WTC11 (cell line): ENCODE data around the gene ELP2. TPM values are rescaled to one million over a fixed set of nuclear protein-coding genes. Genes with fewer than 3 reads are reported as not detected.

Experiments used
- ATAC-seq: fragments of 200-7000 bp; cut with Tn5 transposase; 2 replicates; pipeline ENCODE4 v1.10.0; 2021; ENCODE audit warnings: mild to moderate bottlenecking, moderate library complexity
- CTCF ChIA-PET: fragments of 300-600 bp; sonication (Branson Sonifier 250); formaldehyde crosslinking; loops from one replicate; lab custom pipeline; 2021; ENCODE audit warnings: antibody characterized with exemption; lab: Charles Lee
- POLR2A ChIA-PET: fragments of 350-600 bp; sonication (Branson Sonifier 250); formaldehyde crosslinking; loops from one replicate; lab custom pipeline; 2021; ENCODE audit warnings: antibody characterized with exemption; lab: Charles Lee
- DNase-seq: peaks from one replicate; pipeline ENCODE4 v3.0.0; 2021; ENCODE audit warnings: low spot score
- H3K27ac Mint-ChIP-seq: 2 replicates; pipeline ENCODE4 v1.8.0; 2021; ENCODE audit warnings: mixed read lengths
- H3K27me3 Mint-ChIP-seq: 2 replicates; pipeline ENCODE4 v1.8.0; 2021; ENCODE audit warnings: low read depth, mild to moderate bottlenecking, moderate library complexity, mixed read lengths
- H3K36me3 Mint-ChIP-seq: 2 replicates; pipeline ENCODE4 v1.8.0; 2021; ENCODE audit warnings: mixed read lengths
- H3K4me1 Mint-ChIP-seq: 2 replicates; pipeline ENCODE4 v1.8.0; 2022; ENCODE audit warnings: mixed read lengths
- H3K4me3 Mint-ChIP-seq: 2 replicates; pipeline ENCODE4 v1.8.0; 2021; ENCODE audit warnings: mild to moderate bottlenecking, moderate library complexity, mixed read lengths
- H3K9me3 Mint-ChIP-seq: 2 replicates; pipeline ENCODE4 v1.8.0; 2021; ENCODE audit warnings: mixed read lengths
- AFF4 ChIP-seq: sonication (generic); formaldehyde crosslinking; IDR thresholded peaks from 2 replicates; pipeline ENCODE4 v1.8.1; 2023; ENCODE audit warnings: mild to moderate bottlenecking, missing genetic modification reagents, borderline replicate concordance
- CREB1 ChIP-seq: sonication (generic); formaldehyde crosslinking; IDR thresholded peaks from 2 replicates; pipeline ENCODE4 v1.8.0; 2023; ENCODE audit warnings: mild to moderate bottlenecking, missing genetic modification reagents
- ESRRA ChIP-seq: sonication (generic); formaldehyde crosslinking; IDR thresholded peaks from 2 replicates; pipeline ENCODE4 v1.8.1; 2022; ENCODE audit warnings: mild to moderate bottlenecking, missing genetic modification reagents, borderline replicate concordance
- FOXP1 ChIP-seq: sonication (generic); formaldehyde crosslinking; IDR thresholded peaks from 2 replicates; pipeline ENCODE4 v1.8.0; 2022; ENCODE audit warnings: missing genetic modification reagents, mild to moderate bottlenecking, moderate library complexity, borderline replicate concordance
- GRHL2 ChIP-seq: fragments of 250-450 bp; sonication (Bioruptor Pico); IDR thresholded peaks from 2 replicates; pipeline ENCODE4 v1.8.0; 2022; ENCODE audit warnings: mild to moderate bottlenecking, moderate library complexity; ENCODE audit not compliant: insufficient replicate concordance, severe bottlenecking
- GTF2I ChIP-seq: fragments of 250-450 bp; sonication (Bioruptor Pico); conservative IDR thresholded peaks from 2 replicates; pipeline ENCODE4 v1.4.0; 2021; ENCODE audit warnings: mild to moderate bottlenecking
- KAT7 ChIP-seq: sonication (generic); formaldehyde crosslinking; IDR thresholded peaks from 2 replicates; pipeline ENCODE4 v1.8.1; 2023; ENCODE audit warnings: missing genetic modification reagents, mild to moderate bottlenecking, borderline replicate concordance
- NR2C2 ChIP-seq: sonication (generic); formaldehyde crosslinking; IDR thresholded peaks from 2 replicates; pipeline ENCODE4 v1.8.0; 2022; ENCODE audit warnings: mild to moderate bottlenecking, missing genetic modification reagents
- RELA ChIP-seq: sonication (generic); formaldehyde crosslinking; IDR thresholded peaks from 2 replicates; pipeline ENCODE4 v1.8.1; 2022; ENCODE audit warnings: missing genetic modification reagents, mild to moderate bottlenecking, borderline replicate concordance
- RORB ChIP-seq: fragments of 250-450 bp; sonication (Bioruptor Pico); IDR thresholded peaks from 2 replicates; pipeline ENCODE4 v1.9.0; 2021; ENCODE audit warnings: mild to moderate bottlenecking
- SMAD3 ChIP-seq: sonication (generic); formaldehyde crosslinking; IDR thresholded peaks from 2 replicates; pipeline ENCODE4 v1.8.0; 2022; ENCODE audit warnings: missing genetic modification reagents, mild to moderate bottlenecking, borderline replicate concordance
- USF1 ChIP-seq: sonication (generic); formaldehyde crosslinking; IDR thresholded peaks from 2 replicates; pipeline ENCODE4 v1.8.0; 2022; ENCODE audit warnings: mild to moderate bottlenecking, missing genetic modification reagents
- ZBTB43 ChIP-seq: sonication (generic); formaldehyde crosslinking; IDR thresholded peaks from 2 replicates; pipeline ENCODE4 v1.8.1; 2023; ENCODE audit warnings: mild to moderate bottlenecking, missing genetic modification reagents
- total RNA-seq: library from RNA; stranded (reverse); gene quantifications from 3 replicates; pipeline ENCODE4 v1.2.3, GENCODE V29; 2021
- TF ChIP-seq, protein P1 (sequence below): sonication (generic); formaldehyde crosslinking; IDR thresholded peaks from 2 replicates; pipeline ENCODE4 v1.8.1; 2023; ENCODE audit warnings: mild to moderate bottlenecking, missing genetic modification reagents
- TF ChIP-seq, protein P2 (sequence below): fragments of 250-450 bp; sonication (Bioruptor Pico); IDR thresholded peaks from 2 replicates; pipeline ENCODE4 v1.9.0; 2021; ENCODE audit warnings: mild to moderate bottlenecking
- TF ChIP-seq, protein P3 (sequence below): sonication (generic); formaldehyde crosslinking; IDR thresholded peaks from 2 replicates; pipeline ENCODE4 v1.8.0; 2023; ENCODE audit warnings: missing genetic modification reagents, mild to moderate bottlenecking, borderline replicate concordance
- TF ChIP-seq, protein P4 (sequence below): sonication (generic); formaldehyde crosslinking; conservative IDR thresholded peaks from 2 replicates; pipeline ENCODE4 v1.8.1; 2023; ENCODE audit warnings: mild to moderate bottlenecking, low read depth, missing genetic modification reagents, moderate library complexity
- TF ChIP-seq, protein P5 (sequence below): fragments of 250-450 bp; sonication (Bioruptor Pico); IDR thresholded peaks from 2 replicates; pipeline ENCODE4 v1.9.0; 2021; ENCODE audit warnings: moderate library complexity, mild to moderate bottlenecking, inconsistent platforms, borderline replicate concordance

Gene ELP2
- total RNA-seq, 1 experiment from 2014 or later, result 141 TPM

DNA sequence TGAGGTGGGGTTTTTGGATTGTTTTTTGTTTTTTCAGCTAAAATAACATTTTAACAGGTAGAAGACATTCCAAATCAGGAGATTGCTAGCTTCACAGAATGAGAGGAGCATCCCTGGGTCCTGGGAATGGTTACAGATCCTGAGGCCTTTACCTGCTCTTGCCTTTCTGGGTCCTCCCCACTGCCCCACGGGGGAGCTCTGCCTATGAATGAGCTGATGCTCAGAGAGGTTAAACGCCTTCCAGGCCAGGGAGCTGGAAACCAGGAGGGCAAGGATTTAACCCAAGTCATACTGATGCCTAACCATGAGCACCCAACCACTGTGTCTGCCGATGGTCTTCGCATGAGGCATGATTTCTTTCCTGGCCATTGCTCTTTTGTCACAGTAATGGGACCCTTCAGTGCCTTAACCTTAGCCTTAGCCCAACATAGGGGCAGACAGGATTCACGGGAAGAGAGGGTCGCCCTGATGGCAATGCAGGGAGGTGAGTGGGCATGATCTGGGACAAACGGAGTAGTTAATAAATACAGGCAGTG lies 73.7 kb downstream of the ELP2 start:
- no peaks in the 10 kb centered on the region; the same call in 1 of the 2 replicates for H3K27me3 Mint-ChIP-seq
- ChIA-PET POLR2A (interaction anchor here (1.1 kb wide), 1 partner anchor 61 kb away, joined by 3 read pairs; no protein-coding TSS in a partner anchor), CTCF (interaction anchor here (0.6 to 2.3 kb wide), 3 partner anchors 14 to 92 kb away, joined by 3 to 6 read pairs (median 3); no protein-coding TSS in a partner anchor)
- peaks cover 13% of the 10 kb centered on the region for H3K36me3 Mint-ChIP-seq
- TF ChIP-seq, protein P1, sequence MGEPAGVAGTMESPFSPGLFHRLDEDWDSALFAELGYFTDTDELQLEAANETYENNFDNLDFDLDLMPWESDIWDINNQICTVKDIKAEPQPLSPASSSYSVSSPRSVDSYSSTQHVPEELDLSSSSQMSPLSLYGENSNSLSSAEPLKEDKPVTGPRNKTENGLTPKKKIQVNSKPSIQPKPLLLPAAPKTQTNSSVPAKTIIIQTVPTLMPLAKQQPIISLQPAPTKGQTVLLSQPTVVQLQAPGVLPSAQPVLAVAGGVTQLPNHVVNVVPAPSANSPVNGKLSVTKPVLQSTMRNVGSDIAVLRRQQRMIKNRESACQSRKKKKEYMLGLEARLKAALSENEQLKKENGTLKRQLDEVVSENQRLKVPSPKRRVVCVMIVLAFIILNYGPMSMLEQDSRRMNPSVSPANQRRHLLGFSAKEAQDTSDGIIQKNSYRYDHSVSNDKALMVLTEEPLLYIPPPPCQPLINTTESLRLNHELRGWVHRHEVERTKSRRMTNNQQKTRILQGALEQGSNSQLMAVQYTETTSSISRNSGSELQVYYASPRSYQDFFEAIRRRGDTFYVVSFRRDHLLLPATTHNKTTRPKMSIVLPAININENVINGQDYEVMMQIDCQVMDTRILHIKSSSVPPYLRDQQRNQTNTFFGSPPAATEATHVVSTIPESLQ (CRISPR knock-in tag), result no peak
- TF ChIP-seq, protein P2, sequence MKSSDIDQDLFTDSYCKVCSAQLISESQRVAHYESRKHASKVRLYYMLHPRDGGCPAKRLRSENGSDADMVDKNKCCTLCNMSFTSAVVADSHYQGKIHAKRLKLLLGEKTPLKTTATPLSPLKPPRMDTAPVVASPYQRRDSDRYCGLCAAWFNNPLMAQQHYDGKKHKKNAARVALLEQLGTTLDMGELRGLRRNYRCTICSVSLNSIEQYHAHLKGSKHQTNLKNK (CRISPR knock-in tag), result no peak
- TF ChIP-seq RORB (CRISPR knock-in tag), result no peak
- TF ChIP-seq, protein P3, sequence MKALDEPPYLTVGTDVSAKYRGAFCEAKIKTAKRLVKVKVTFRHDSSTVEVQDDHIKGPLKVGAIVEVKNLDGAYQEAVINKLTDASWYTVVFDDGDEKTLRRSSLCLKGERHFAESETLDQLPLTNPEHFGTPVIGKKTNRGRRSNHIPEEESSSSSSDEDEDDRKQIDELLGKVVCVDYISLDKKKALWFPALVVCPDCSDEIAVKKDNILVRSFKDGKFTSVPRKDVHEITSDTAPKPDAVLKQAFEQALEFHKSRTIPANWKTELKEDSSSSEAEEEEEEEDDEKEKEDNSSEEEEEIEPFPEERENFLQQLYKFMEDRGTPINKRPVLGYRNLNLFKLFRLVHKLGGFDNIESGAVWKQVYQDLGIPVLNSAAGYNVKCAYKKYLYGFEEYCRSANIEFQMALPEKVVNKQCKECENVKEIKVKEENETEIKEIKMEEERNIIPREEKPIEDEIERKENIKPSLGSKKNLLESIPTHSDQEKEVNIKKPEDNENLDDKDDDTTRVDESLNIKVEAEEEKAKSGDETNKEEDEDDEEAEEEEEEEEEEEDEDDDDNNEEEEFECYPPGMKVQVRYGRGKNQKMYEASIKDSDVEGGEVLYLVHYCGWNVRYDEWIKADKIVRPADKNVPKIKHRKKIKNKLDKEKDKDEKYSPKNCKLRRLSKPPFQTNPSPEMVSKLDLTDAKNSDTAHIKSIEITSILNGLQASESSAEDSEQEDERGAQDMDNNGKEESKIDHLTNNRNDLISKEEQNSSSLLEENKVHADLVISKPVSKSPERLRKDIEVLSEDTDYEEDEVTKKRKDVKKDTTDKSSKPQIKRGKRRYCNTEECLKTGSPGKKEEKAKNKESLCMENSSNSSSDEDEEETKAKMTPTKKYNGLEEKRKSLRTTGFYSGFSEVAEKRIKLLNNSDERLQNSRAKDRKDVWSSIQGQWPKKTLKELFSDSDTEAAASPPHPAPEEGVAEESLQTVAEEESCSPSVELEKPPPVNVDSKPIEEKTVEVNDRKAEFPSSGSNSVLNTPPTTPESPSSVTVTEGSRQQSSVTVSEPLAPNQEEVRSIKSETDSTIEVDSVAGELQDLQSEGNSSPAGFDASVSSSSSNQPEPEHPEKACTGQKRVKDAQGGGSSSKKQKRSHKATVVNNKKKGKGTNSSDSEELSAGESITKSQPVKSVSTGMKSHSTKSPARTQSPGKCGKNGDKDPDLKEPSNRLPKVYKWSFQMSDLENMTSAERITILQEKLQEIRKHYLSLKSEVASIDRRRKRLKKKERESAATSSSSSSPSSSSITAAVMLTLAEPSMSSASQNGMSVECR (CRISPR knock-in tag), result no peak
- no peak for TF ChIP-seq ESRRA
- TF ChIP-seq, protein P4, sequence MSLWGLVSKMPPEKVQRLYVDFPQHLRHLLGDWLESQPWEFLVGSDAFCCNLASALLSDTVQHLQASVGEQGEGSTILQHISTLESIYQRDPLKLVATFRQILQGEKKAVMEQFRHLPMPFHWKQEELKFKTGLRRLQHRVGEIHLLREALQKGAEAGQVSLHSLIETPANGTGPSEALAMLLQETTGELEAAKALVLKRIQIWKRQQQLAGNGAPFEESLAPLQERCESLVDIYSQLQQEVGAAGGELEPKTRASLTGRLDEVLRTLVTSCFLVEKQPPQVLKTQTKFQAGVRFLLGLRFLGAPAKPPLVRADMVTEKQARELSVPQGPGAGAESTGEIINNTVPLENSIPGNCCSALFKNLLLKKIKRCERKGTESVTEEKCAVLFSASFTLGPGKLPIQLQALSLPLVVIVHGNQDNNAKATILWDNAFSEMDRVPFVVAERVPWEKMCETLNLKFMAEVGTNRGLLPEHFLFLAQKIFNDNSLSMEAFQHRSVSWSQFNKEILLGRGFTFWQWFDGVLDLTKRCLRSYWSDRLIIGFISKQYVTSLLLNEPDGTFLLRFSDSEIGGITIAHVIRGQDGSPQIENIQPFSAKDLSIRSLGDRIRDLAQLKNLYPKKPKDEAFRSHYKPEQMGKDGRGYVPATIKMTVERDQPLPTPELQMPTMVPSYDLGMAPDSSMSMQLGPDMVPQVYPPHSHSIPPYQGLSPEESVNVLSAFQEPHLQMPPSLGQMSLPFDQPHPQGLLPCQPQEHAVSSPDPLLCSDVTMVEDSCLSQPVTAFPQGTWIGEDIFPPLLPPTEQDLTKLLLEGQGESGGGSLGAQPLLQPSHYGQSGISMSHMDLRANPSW, result no peak
- no peak for TF ChIP-seq CREB1 (CRISPR knock-in tag)
- no peak for TF ChIP-seq NR2C2 (CRISPR knock-in tag)
- no peak for TF ChIP-seq GTF2I (CRISPR knock-in tag)
- no peak for TF ChIP-seq GRHL2 (CRISPR knock-in tag)
- TF ChIP-seq FOXP1 (CRISPR knock-in tag), result no peak
- TF ChIP-seq, protein P5, sequence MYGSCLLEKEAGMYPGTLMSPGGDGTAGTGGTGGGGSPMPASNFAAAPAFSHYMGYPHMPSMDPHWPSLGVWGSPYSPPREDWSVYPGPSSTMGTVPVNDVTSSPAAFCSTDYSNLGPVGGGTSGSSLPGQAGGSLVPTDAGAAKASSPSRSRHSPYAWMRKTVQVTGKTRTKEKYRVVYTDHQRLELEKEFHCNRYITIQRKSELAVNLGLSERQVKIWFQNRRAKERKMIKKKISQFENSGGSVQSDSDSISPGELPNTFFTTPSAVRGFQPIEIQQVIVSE (CRISPR knock-in tag), result no peak
- TF ChIP-seq AFF4, result no peak
- no peak for TF ChIP-seq SMAD3 (CRISPR knock-in tag)
- TF ChIP-seq RELA (CRISPR knock-in tag), result no peak
- TF ChIP-seq USF1 (CRISPR knock-in tag), result no peak
- no peak for TF ChIP-seq KAT7 (CRISPR knock-in tag)
- TF ChIP-seq ZBTB43 (CRISPR knock-in tag), result no peak
- no peak for DNase-seq
- no peak overlapping the region for H3K4me3 Mint-ChIP-seq
- peak; percentile 82 for ATAC-seq
- no peaks in the 10 kb centered on the region for H3K4me1 Mint-ChIP-seq
- no peak overlapping the region for H3K27ac Mint-ChIP-seq
- peaks cover 8% of the 10 kb centered on the region for H3K9me3 Mint-ChIP-seq
